IMR-90 (cell line): Measurements from ENCODE around the gene TBPL2. TPM values are rescaled to one million over a fixed set of nuclear protein-coding genes. Genes with fewer than 3 reads are reported as not detected.
A peak's percentile ranks its signal among the peaks of the same experiment; 100 is the strongest.

ENCODE experiments used
- ATAC-seq: fragments of 200-7000 bp; cut with Tn5 transposase; 2 replicates; pipeline ENCODE4 v1.9.1; 2020; ENCODE audit warnings: low read depth, mild to moderate bottlenecking, moderate library complexity
- BruUV-seq: library from RNA; stranded (reverse); fragments of 400-500 nt; replicated peaks from 2 replicates; lab custom pipeline; 2021; lab: Mats Ljungman, UMichigan
- CTCF ChIA-PET: fragments of 300-600 bp; formaldehyde crosslinking; extraction: SDS; loops from one replicate; lab custom pipeline; 2021; ENCODE audit warnings: antibody characterized with exemption; lab: Yijun Ruan, JAX
- POLR2A ChIA-PET: fragments of 300-600 bp; sonication (Branson Sonifier 250); formaldehyde crosslinking; loops from one replicate; lab custom pipeline; 2022; ENCODE audit warnings: antibody characterized with exemption; ENCODE audit not compliant: unreplicated experiment; lab: Charles Lee
- DNase-seq: peaks from one replicate; pipeline ENCODE4 v3.0.0; 2013
- H2AFZ ChIP-seq: replicated peaks from 2 replicates; pipeline ENCODE3; 2013; ENCODE audit warnings: low read length, mild to moderate bottlenecking; ENCODE audit not compliant: poor library complexity
- H2AK5ac ChIP-seq: 2 replicates; pipeline ENCODE4 v1.6.1; 2013; ENCODE audit warnings: low read depth, low read length, inconsistent platforms
- H2AK9ac ChIP-seq: replicated peaks from 2 replicates; pipeline ENCODE3; 2013; ENCODE audit warnings: mild to moderate bottlenecking, low read depth, low read length, moderate library complexity; ENCODE audit not compliant: poor library complexity
- H2BK120ac ChIP-seq: 2 replicates; pipeline ENCODE4 v1.6.1; 2013; ENCODE audit warnings: low read depth, low read length, inconsistent platforms
- H2BK15ac ChIP-seq: 3 replicates; pipeline ENCODE4 v1.6.1; 2013; ENCODE audit warnings: low read depth, low read length, inconsistent platforms
- H2BK20ac ChIP-seq: 2 replicates; pipeline ENCODE4 v1.6.1; 2013; ENCODE audit warnings: low read depth, mild to moderate bottlenecking, inconsistent platforms, low read length, moderate library complexity
- H2BK5ac ChIP-seq: 2 replicates; pipeline ENCODE4 v1.6.1; 2013; ENCODE audit warnings: mild to moderate bottlenecking, low read depth, low read length, inconsistent platforms; ENCODE audit not compliant: poor library complexity, severe bottlenecking
- H3K14ac ChIP-seq: replicated peaks from 2 replicates; pipeline ENCODE4 v1.6.1; 2013; ENCODE audit warnings: low read depth, low read length, inconsistent platforms
- H3K18ac ChIP-seq: 2 replicates; pipeline ENCODE4 v1.6.1; 2013; ENCODE audit warnings: low read depth, low read length, control low read depth
- H3K23ac ChIP-seq: 2 replicates; pipeline ENCODE4 v1.6.1; 2013; ENCODE audit warnings: low read depth, low read length, inconsistent platforms
- H3K27ac ChIP-seq: 2 replicates; pipeline ENCODE4 v1.5.1; 2013; ENCODE audit warnings: mild to moderate bottlenecking, control low read depth, low read length; ENCODE audit not compliant: insufficient read depth
- H3K27me3 ChIP-seq: 2 replicates; pipeline ENCODE4 v1.6.1; 2013; ENCODE audit warnings: low read length; ENCODE audit not compliant: control insufficient read depth, insufficient read depth
- H3K36me3 ChIP-seq: 2 replicates; pipeline ENCODE4 v1.6.1; 2013; ENCODE audit warnings: low read length, mixed read lengths; ENCODE audit not compliant: control insufficient read depth, insufficient read depth
- H3K4ac ChIP-seq: 2 replicates; pipeline ENCODE4 v1.6.1; 2013; ENCODE audit warnings: low read depth, low read length, inconsistent platforms
- H3K4me1 ChIP-seq: 2 replicates; pipeline ENCODE4 v1.6.1; 2013; ENCODE audit warnings: low read length, mixed read lengths; ENCODE audit not compliant: control insufficient read depth, insufficient read depth
- H3K4me2 ChIP-seq: 2 replicates; pipeline ENCODE4 v1.6.1; 2013; ENCODE audit warnings: low read depth, mild to moderate bottlenecking, control low read depth, low read length, moderate library complexity
- H3K4me3 ChIP-seq: 2 replicates; pipeline ENCODE4 v1.5.1; 2013; ENCODE audit warnings: low read depth, mild to moderate bottlenecking, control low read depth, low read length, moderate library complexity; ENCODE audit not compliant: insufficient read depth
- H3K56ac ChIP-seq: 2 replicates; pipeline ENCODE4 v1.6.1; 2013; ENCODE audit warnings: low read length, inconsistent platforms; ENCODE audit not compliant: insufficient read depth; ENCODE audit errors: extremely low read depth
- H3K79me1 ChIP-seq, 2 experiments: 2 replicates each; pipeline ENCODE4 v1.6.1; 2013; ENCODE audit warnings: low read length in 2 of 2, inconsistent platforms in 1 of 2, low read depth in 1 of 2
- H3K9ac ChIP-seq: 2 replicates; pipeline ENCODE4 v1.6.1; 2013; ENCODE audit warnings: low read depth, low read length, control low read depth
- H3K9me1 ChIP-seq: 2 replicates; pipeline ENCODE4 v1.6.1; 2013; ENCODE audit warnings: low read length, inconsistent platforms; ENCODE audit not compliant: insufficient read depth
- H3K9me3 ChIP-seq: 2 replicates; pipeline ENCODE4 v1.6.1; 2013; ENCODE audit warnings: low read length; ENCODE audit not compliant: control insufficient read depth, insufficient read depth
- H4K20me1 ChIP-seq: 2 replicates; pipeline ENCODE4 v1.6.1; 2013; ENCODE audit warnings: low read length, inconsistent platforms; ENCODE audit not compliant: insufficient read depth
- H4K5ac ChIP-seq: 2 replicates; pipeline ENCODE4 v1.6.1; 2013; ENCODE audit warnings: mild to moderate bottlenecking, low read depth, low read length, control low read depth
- H4K8ac ChIP-seq, 2 experiments: 2 replicates each; pipeline ENCODE4 v1.6.1; 2013; ENCODE audit warnings: low read depth in 2 of 2, low read length in 2 of 2, control low read depth in 1 of 2, inconsistent platforms in 1 of 2
- H4K91ac ChIP-seq: 2 replicates; pipeline ENCODE4 v1.6.1; 2013; ENCODE audit warnings: low read depth, low read length, inconsistent platforms; ENCODE audit not compliant: insufficient read depth
- POLR2A ChIP-seq: IDR thresholded peaks from 2 replicates; pipeline ENCODE4 v1.6.1; 2012; ENCODE audit warnings: mild to moderate bottlenecking, low read depth, low read length
- RCOR1 ChIP-seq: IDR thresholded peaks from 2 replicates; pipeline ENCODE4 v1.6.1; 2012; ENCODE audit warnings: mild to moderate bottlenecking, low read length, improper control_type of control experiment; ENCODE audit not compliant: insufficient replicate concordance
- WGBS, 2 experiments: methylation state at CpG; one replicate each; pipeline versions ENCODE4 v1.1.5 to v1.1.7; 2013; ENCODE audit warnings: missing lambda C conversion rate in 2 of 2; ENCODE audit not compliant: insufficient read length in 1 of 2; ENCODE audit errors: extremely low coverage in 2 of 2; 5-methylcytosine and 5-hydroxymethylcytosine counted together
- dilution Hi-C: fragments of 300-500 bp; cut with HindIII; formaldehyde crosslinking; loops from one replicate; pipeline ENCODE4 v1.14.3; 2018; ENCODE audit warnings: low sequenced_read_pairs; ENCODE audit not compliant: unreplicated experiment
- in situ Hi-C: fragments of 300-500 bp; cut with MboI; formaldehyde crosslinking; loops from 3 replicates; pipeline ENCODE4 v1.14.3; 2019; ENCODE audit warnings: low sequenced_read_pairs, inconsistent platforms, mixed read lengths
- intact Hi-C: fragments of 100-400 bp; cut with micrococcal nuclease; formaldehyde crosslinking; loops from 2 replicates; pipeline ENCODE4 v1.10.0; 2022
- polyA plus RNA-seq, 3 experiments: library from polyadenylated mRNA; depleted of rRNA; stranded (reverse); fragments of >200 nt; gene quantifications; 2 replicates each; pipeline ENCODE4 v1.2.3, GENCODE V29; 2012; ENCODE audit warnings: low replicate concordance in 1 of 3
- total RNA-seq: library from RNA; depleted of rRNA; stranded (reverse); fragments of >200 nt; gene quantifications from 2 replicates; pipeline ENCODE4 v1.2.3, GENCODE V29; 2012
- TF ChIP-seq, protein P1 (sequence below): fragments of 150-350 bp; IDR thresholded peaks from 2 replicates; pipeline ENCODE4 v1.6.1; 2016; ENCODE audit warnings: low read depth, mild to moderate bottlenecking, low read length, moderate library complexity, borderline replicate concordance

TBPL2 gene
- total and polyA plus RNA-seq, 2 of the 4 experiments (the other 2 are of a cell fraction) = not detected

DNA sequence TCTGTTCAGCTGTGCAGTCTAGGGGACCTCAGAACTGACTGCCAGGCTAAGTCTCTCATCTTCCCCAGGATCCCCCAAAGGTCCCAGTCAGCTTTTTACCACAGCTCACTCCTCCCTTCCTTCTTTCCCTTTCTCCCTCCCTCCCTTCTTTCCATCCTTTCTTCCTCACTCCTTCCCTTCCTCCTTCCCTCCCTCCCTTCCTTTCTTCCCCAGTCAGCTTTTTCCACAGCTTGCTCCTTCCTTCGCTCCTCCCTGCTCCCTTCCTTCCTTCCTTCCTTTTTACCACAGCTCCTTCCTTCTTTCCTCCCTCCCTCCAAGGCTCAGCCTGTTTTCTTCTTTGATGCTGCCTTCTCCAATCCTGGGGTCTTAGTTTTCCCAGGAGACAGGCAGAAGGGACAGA, 68.0 kb downstream of the TBPL2 start:
- no CpG with 5 or more reads among the region's 1 CpG for WGBS, 2 experiments
- Histone ChIP-seq H3K9me3 (no peaks in the 10 kb centered on the region), H2AK5ac (no peak overlapping the region), H3K56ac (no peak overlapping the region), H4K91ac (peak overlapping the region; percentile 45; the same call in 1 of the 2 replicates), H4K20me1 (no peaks in the 10 kb centered on the region), H3K14ac (no peak overlapping the region), H2BK120ac (no peak overlapping the region), H2BK15ac (no peak overlapping the region), H3K27ac (no peak overlapping the region), H3K4me1 (peaks cover 4% of the 10 kb centered on the region; the same call in 1 of the 2 replicates), H3K4ac (no peak overlapping the region), H3K4me2 (no peak overlapping the region), H3K23ac (no peak overlapping the region), H3K36me3 (peaks cover 18% of the 10 kb centered on the region), H2BK5ac (no peak overlapping the region), H3K27me3 (no peaks in the 10 kb centered on the region), H2BK20ac (no peak overlapping the region), H4K5ac (no peak overlapping the region), H3K4me3 (no peak overlapping the region), H3K9ac (no peak overlapping the region), H3K9me1 (no peaks in the 10 kb centered on the region), H4K8ac (no peak overlapping the region), H2AK9ac (no peak overlapping the region), H3K18ac (no peak overlapping the region), H3K79me1 (peaks cover 3 to 4% of the 10 kb centered on the region in 2 experiments; a peak in 1 of 4 replicates), H2AFZ (no peak overlapping the region)
- in situ Hi-C loops (no loop called here), dilution Hi-C loops (no loop called here), intact Hi-C loops (no loop called here)
- TF ChIP-seq RCOR1 = no peak
- no peak for TF ChIP-seq POLR2A
- TF ChIP-seq, protein P1, sequence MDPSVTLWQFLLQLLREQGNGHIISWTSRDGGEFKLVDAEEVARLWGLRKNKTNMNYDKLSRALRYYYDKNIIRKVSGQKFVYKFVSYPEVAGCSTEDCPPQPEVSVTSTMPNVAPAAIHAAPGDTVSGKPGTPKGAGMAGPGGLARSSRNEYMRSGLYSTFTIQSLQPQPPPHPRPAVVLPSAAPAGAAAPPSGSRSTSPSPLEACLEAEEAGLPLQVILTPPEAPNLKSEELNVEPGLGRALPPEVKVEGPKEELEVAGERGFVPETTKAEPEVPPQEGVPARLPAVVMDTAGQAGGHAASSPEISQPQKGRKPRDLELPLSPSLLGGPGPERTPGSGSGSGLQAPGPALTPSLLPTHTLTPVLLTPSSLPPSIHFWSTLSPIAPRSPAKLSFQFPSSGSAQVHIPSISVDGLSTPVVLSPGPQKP = no peak
- ATAC-seq (no peak), DNase-seq (no peak)
- POLR2A ChIA-PET = no interaction called here
- BruUV-seq = no TSS peak
- CTCF ChIA-PET = no interaction called here
